ENCODE results near the gene SLC38A3. TPM values are rescaled to one million over a fixed set of nuclear protein-coding genes. Genes with fewer than 3 reads are reported as not detected.

SLC38A3 gene
- total and polyA plus RNA-seq, 2 experiments from 2014 or later: 0.36 TPM; not detected in 1

GRCh38 chr3:50164984-50165909 lies 39.8 kb upstream of the SLC38A3 start:
- Histone ChIP-seq H3K4me3 (no peak overlapping the region), H3K9me2 (ENCODE audit: insufficient read depth) (no peaks in the 10 kb centered on the region), H3K4me1 (ENCODE audit: insufficient read depth) (peaks cover 30% of the 10 kb centered on the region), H3K9ac (no peak overlapping the region), H3F3A (ENCODE audit: insufficient read depth) (peaks cover 6% of the 10 kb centered on the region; the same call in 1 of the 2 replicates), H3K36me3 (ENCODE audit: low read depth) (no peaks in the 10 kb centered on the region), H3K9me3 (ENCODE audit: low read depth) (no peaks in the 10 kb centered on the region), H4K20me1 (ENCODE audit: insufficient read depth) (no peaks in the 10 kb centered on the region), H3K27ac (0 out of 2 replicates have a peak overlapping the region, but pooled peaks have one; percentile 1), H2AFZ (no peak overlapping the region), H3K4me2 (ENCODE audit: unreplicated experiment) (peak overlapping the region; percentile 41), H3K79me2 (ENCODE audit: insufficient read depth) (no peaks in the 10 kb centered on the region), H3K27me3 (replicated peaks; ENCODE audit: insufficient read depth) (no peaks in the 10 kb centered on the region)
- 33 to 34% methylated on average over 7 of the region's 7 CpGs for WGBS, 2 experiments (ENCODE audit: low coverage in 1 of 2, low lambda C conversion rate in 2 of 2, missing lambda C conversion rate in 2 of 2)
- peak; percentile 69 for DNase-seq
- in situ Hi-C loops (cut with MboI): no loop called here
- TF ChIP-seq EZH2phosphoT487 (IDR thresholded peaks at IDR 0.05; ENCODE audit: insufficient read depth, low read depth): no peak
- no peak for TF ChIP-seq EZH2 (IDR thresholded peaks at IDR 0.05; ENCODE audit: insufficient read depth, poor library complexity, severe bottlenecking)

DNA sequence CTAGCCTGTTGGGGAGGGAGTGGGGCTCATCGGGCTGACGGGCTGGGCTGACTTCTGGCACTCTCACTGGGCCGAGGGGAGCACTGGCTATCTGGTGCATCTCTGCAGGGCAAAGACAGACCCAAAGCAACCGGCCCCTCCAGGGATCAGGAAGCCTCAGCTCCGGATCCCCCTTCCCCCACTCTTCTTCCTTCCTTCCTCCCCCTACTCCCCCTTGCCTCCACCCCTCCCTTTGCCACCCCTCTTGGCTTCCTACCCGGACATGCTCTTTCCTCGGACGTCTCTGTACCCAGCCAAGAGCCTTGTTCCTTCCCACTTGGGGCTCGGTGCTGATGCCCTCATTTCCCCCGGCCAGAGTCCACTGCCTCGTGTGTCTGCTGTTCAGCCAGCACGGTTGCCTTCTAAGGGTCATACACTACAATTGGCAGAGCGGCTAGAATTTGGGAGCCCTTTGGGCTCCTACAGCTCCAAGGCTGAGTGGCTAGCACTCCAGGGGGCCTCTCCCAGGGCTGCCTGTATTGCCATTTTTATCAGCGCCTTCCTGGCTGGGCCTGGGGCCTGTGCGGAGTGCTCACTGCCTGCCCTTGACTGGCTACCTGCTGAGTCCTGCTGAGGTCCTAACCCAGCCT lies 39.0 kb upstream of the SLC38A3 start:
- Histone ChIP-seq H3K4me1 (ENCODE audit: insufficient read depth) (peaks cover 30% of the 10 kb centered on the region), H3K27ac (0 out of 2 replicates have a peak overlapping the region, but pooled peaks have one; percentile 1), H3K27me3 (replicated peaks; ENCODE audit: insufficient read depth) (no peaks in the 10 kb centered on the region), H3K9ac (no peak overlapping the region), H3K79me2 (ENCODE audit: insufficient read depth) (no peaks in the 10 kb centered on the region), H3F3A (ENCODE audit: insufficient read depth) (peaks cover 6% of the 10 kb centered on the region; the same call in 1 of the 2 replicates), H3K9me3 (ENCODE audit: low read depth) (no peaks in the 10 kb centered on the region), H3K4me2 (ENCODE audit: unreplicated experiment) (peak overlapping the region; percentile 41), H3K4me3 (no peak overlapping the region), H3K9me2 (ENCODE audit: insufficient read depth) (no peaks in the 10 kb centered on the region), H2AFZ (no peak overlapping the region), H3K36me3 (ENCODE audit: low read depth) (no peaks in the 10 kb centered on the region), H4K20me1 (ENCODE audit: insufficient read depth) (no peaks in the 10 kb centered on the region)
- peak; percentile 17 for DNase-seq
- in situ Hi-C loops (cut with MboI): no loop called here
- TF ChIP-seq EZH2phosphoT487 (IDR thresholded peaks at IDR 0.05; ENCODE audit: insufficient read depth, low read depth): no peak
- no peak for TF ChIP-seq EZH2 (IDR thresholded peaks at IDR 0.05; ENCODE audit: insufficient read depth, poor library complexity, severe bottlenecking)
- 41 to 42% methylated on average over 11 to 15 of the region's 15 CpGs for WGBS, 2 experiments (ENCODE audit: low coverage in 1 of 2, low lambda C conversion rate in 2 of 2, missing lambda C conversion rate in 2 of 2)

- Histone ChIP-seq H2AFZ (no peak overlapping the region), H3K79me2 (ENCODE audit: insufficient read depth) (no peaks in the 10 kb centered on the region), H3K27me3 (replicated peaks; ENCODE audit: insufficient read depth) (no peaks in the 10 kb centered on the region), H3K27ac (no peak overlapping the region), H3K4me3 (no peak overlapping the region), H3K9me2 (ENCODE audit: insufficient read depth) (no peaks in the 10 kb centered on the region), H3F3A (ENCODE audit: insufficient read depth) (peaks cover 6% of the 10 kb centered on the region; the same call in 1 of the 2 replicates), H3K9me3 (ENCODE audit: low read depth) (no peaks in the 10 kb centered on the region), H3K36me3 (ENCODE audit: low read depth) (no peaks in the 10 kb centered on the region), H3K4me1 (ENCODE audit: insufficient read depth) (peaks cover 30% of the 10 kb centered on the region), H3K4me2 (ENCODE audit: unreplicated experiment) (no peak overlapping the region), H4K20me1 (ENCODE audit: insufficient read depth) (no peaks in the 10 kb centered on the region), H3K9ac (no peak overlapping the region)
- no peak for TF ChIP-seq EZH2phosphoT487 (IDR thresholded peaks at IDR 0.05; ENCODE audit: insufficient read depth, low read depth)
- no peak for TF ChIP-seq EZH2 (IDR thresholded peaks at IDR 0.05; ENCODE audit: insufficient read depth, poor library complexity, severe bottlenecking)
- WGBS, 2 experiments (ENCODE audit: low coverage in 1 of 2, low lambda C conversion rate in 2 of 2, missing lambda C conversion rate in 2 of 2): 51 to 66% methylated on average over 5 to 6 of the region's 6 CpGs
- no peak for DNase-seq
- in situ Hi-C loops (cut with MboI): no loop called here
Measured at GRCh38 chr3:50166620-50167019, 38.5 kb upstream of the SLC38A3 start.

- H3K4me2 ChIP-seq (ENCODE audit: unreplicated experiment): no peak overlapping the region
- no peak overlapping the region for H3K9ac ChIP-seq
Measured at GRCh38 chr3:50167069-50167840, 37.8 kb upstream of the SLC38A3 start.

More at GRCh38 chr3:50167069-50167840, 37.8 kb upstream of the SLC38A3 start:
- Histone ChIP-seq H3F3A (ENCODE audit: insufficient read depth) (peaks cover 6% of the 10 kb centered on the region; the same call in 1 of the 2 replicates), H3K9me3 (ENCODE audit: low read depth) (no peaks in the 10 kb centered on the region), H4K20me1 (ENCODE audit: insufficient read depth) (no peaks in the 10 kb centered on the region), H3K4me1 (ENCODE audit: insufficient read depth) (peaks cover 30% of the 10 kb centered on the region), H2AFZ (no peak overlapping the region), H3K27me3 (replicated peaks; ENCODE audit: insufficient read depth) (no peaks in the 10 kb centered on the region), H3K36me3 (ENCODE audit: low read depth) (no peaks in the 10 kb centered on the region), H3K79me2 (ENCODE audit: insufficient read depth) (no peaks in the 10 kb centered on the region), H3K4me3 (no peak overlapping the region), H3K27ac (no peak overlapping the region), H3K9me2 (ENCODE audit: insufficient read depth) (no peaks in the 10 kb centered on the region)
- in situ Hi-C loops (cut with MboI): no loop called here
- DNase-seq: no peak
- TF ChIP-seq EZH2 (IDR thresholded peaks at IDR 0.05; ENCODE audit: insufficient read depth, poor library complexity, severe bottlenecking): no peak
- TF ChIP-seq EZH2phosphoT487 (IDR thresholded peaks at IDR 0.05; ENCODE audit: insufficient read depth, low read depth): no peak
- 85 to 86% methylated on average over 14 to 16 of the region's 16 CpGs for WGBS, 2 experiments (ENCODE audit: low coverage in 1 of 2, low lambda C conversion rate in 2 of 2, missing lambda C conversion rate in 2 of 2)

Measured in GM23248 (cell line).